HepG2 (cell line): ENCODE measurements around the gene CAPZB. TPM values are rescaled to one million over a fixed set of nuclear protein-coding genes. Genes with fewer than 3 reads are reported as not detected.

Experiments used
- AHR ChIP-seq: IDR thresholded peaks from 2 replicates; pipeline ENCODE4 v1.6.1; 2018; ENCODE audit warnings: missing genetic modification reagents, missing compliant biosample characterization
- MAFG ChIP-seq: sonication (generic); formaldehyde crosslinking; IDR thresholded peaks from 2 replicates; pipeline ENCODE4 v1.5.1; 2020; ENCODE audit warnings: mild to moderate bottlenecking, missing genetic modification reagents
- MED8 ChIP-seq: sonication (generic); formaldehyde crosslinking; IDR thresholded peaks from 2 replicates; pipeline ENCODE4 v1.8.1; 2023; ENCODE audit warnings: mild to moderate bottlenecking, missing genetic modification reagents; ENCODE audit not compliant: insufficient replicate concordance
- NCOA2 ChIP-seq: sonication (generic); formaldehyde crosslinking; IDR thresholded peaks from 2 replicates; pipeline ENCODE4 v1.8.0; 2022; ENCODE audit warnings: inconsistent platforms
- RBM22 ChIP-seq: fragments of 200-400 bp; formaldehyde crosslinking; optimal IDR thresholded peaks from 2 replicates; pipeline ENCODE3; 2017; ENCODE audit warnings: mild to moderate bottlenecking, low read length, moderate library complexity
- REPIN1 ChIP-seq: sonication (generic); formaldehyde crosslinking; IDR thresholded peaks from 2 replicates; pipeline ENCODE4 v1.8.0; 2022; ENCODE audit warnings: missing genetic modification reagents, low read depth, mild to moderate bottlenecking, borderline replicate concordance
- RXRB ChIP-seq: IDR thresholded peaks from 2 replicates; pipeline ENCODE4 v1.6.1; 2016; ENCODE audit warnings: borderline replicate concordance, missing genetic modification reagents, missing compliant biosample characterization
- SOX13 ChIP-seq, 3 experiments: fragments of 450-650 bp in 1 of 3; sonication (generic) in 1 of 3; formaldehyde crosslinking in 1 of 3; IDR thresholded peaks in 2 of 3; conservative IDR thresholded peaks in 1 of 3; 2 replicates each; pipeline versions ENCODE4 v1.5.0 to v1.6.1; 2016 to 2020; ENCODE audit warnings: antibody characterized with exemption in 1 of 3, mild to moderate bottlenecking in 1 of 3, missing compliant biosample characterization in 1 of 3, missing genetic modification reagents in 1 of 3, moderate library complexity in 1 of 3
- SRSF4 ChIP-seq: fragments of 200-400 bp; formaldehyde crosslinking; IDR thresholded peaks from one replicate; pipeline ENCODE4 v1.6.1; 2018; ENCODE audit warnings: mild to moderate bottlenecking, low read depth, low read length, moderate library complexity; ENCODE audit not compliant: poor library complexity, severe bottlenecking
- ZKSCAN5 ChIP-seq: sonication (generic); formaldehyde crosslinking; IDR thresholded peaks from 2 replicates; pipeline ENCODE4 v1.5.1; 2020; ENCODE audit warnings: mild to moderate bottlenecking, missing genetic modification reagents
- ZNF225 ChIP-seq: sonication (generic); formaldehyde crosslinking; IDR thresholded peaks from 2 replicates; pipeline ENCODE4 v1.4.0; 2020; ENCODE audit warnings: mild to moderate bottlenecking, missing genetic modification reagents
- ZNF441 ChIP-seq: sonication (generic); formaldehyde crosslinking; IDR thresholded peaks from 2 replicates; pipeline ENCODE4 v1.7.0; 2021; ENCODE audit warnings: missing genetic modification reagents, borderline replicate concordance
- ZNF451 ChIP-seq: sonication (generic); formaldehyde crosslinking; IDR thresholded peaks from 2 replicates; pipeline ENCODE4 v1.5.0; 2020; ENCODE audit warnings: mild to moderate bottlenecking, missing genetic modification reagents
- ZNF546 ChIP-seq: sonication (generic); formaldehyde crosslinking; conservative IDR thresholded peaks from 2 replicates; pipeline ENCODE4 v1.8.1; 2023; ENCODE audit warnings: mild to moderate bottlenecking, missing genetic modification reagents
- ZNF616 ChIP-seq: sonication (generic); formaldehyde crosslinking; IDR thresholded peaks from 2 replicates; pipeline ENCODE4 v1.5.0; 2020; ENCODE audit warnings: low read depth, mild to moderate bottlenecking, missing genetic modification reagents
- ZNF781 ChIP-seq: sonication (generic); formaldehyde crosslinking; IDR thresholded peaks from 2 replicates; pipeline ENCODE4 v1.5.1; 2020; ENCODE audit warnings: borderline replicate concordance, mild to moderate bottlenecking, missing genetic modification reagents; ENCODE audit errors: not compliant biosample characterization
- ZSCAN22 ChIP-seq: sonication (generic); formaldehyde crosslinking; IDR thresholded peaks from 2 replicates; pipeline ENCODE4 v1.4.0; 2020; ENCODE audit warnings: mild to moderate bottlenecking, missing genetic modification reagents
- polyA plus RNA-seq, 8 experiments: library from polyadenylated mRNA; depleted of rRNA in 3 of 8; stranded (reverse) in 7 of 8; unstranded in 1 of 8; fragments of >200 nt; fragmentation: Illumina TruSeq in 4 of 8; extraction: Trizol in 4 of 8; gene quantifications; 2 replicates each; pipeline versions ENCODE4 v1.2.1 to v1.2.3, GENCODE V29; 2011 to 2016; ENCODE audit warnings: low read depth in 4 of 8, missing spikeins in 1 of 8, mixed read lengths in 1 of 8; ENCODE audit not compliant: insufficient read depth in 1 of 8
- total RNA-seq, 5 experiments: library from RNA; depleted of rRNA; stranded (reverse); fragments of >200 nt; fragmentation: Illumina TruSeq; extraction: Trizol; gene quantifications; 2 replicates each; pipeline ENCODE4 v1.2.3, GENCODE V29; 2016; ENCODE audit warnings: low read depth in 1 of 5
- TF ChIP-seq, protein P1 (sequence below): sonication (generic); formaldehyde crosslinking; IDR thresholded peaks from 2 replicates; pipeline ENCODE4 v1.4.0; 2020; ENCODE audit warnings: mild to moderate bottlenecking, missing genetic modification reagents
- TF ChIP-seq, protein P2 (sequence below): sonication (generic); formaldehyde crosslinking; IDR thresholded peaks from 2 replicates; pipeline ENCODE4 v1.5.1; 2020; ENCODE audit warnings: mild to moderate bottlenecking, missing genetic modification reagents, borderline replicate concordance
- TF ChIP-seq, protein P3 (sequence below): sonication (generic); formaldehyde crosslinking; IDR thresholded peaks from 2 replicates; pipeline ENCODE4 v1.4.0; 2020; ENCODE audit warnings: missing genetic modification reagents
- TF ChIP-seq, protein P4 (sequence below): sonication (generic); formaldehyde crosslinking; IDR thresholded peaks from 2 replicates; pipeline ENCODE4 v1.8.1; 2023; ENCODE audit warnings: mild to moderate bottlenecking, moderate library complexity, missing genetic modification reagents
- TF ChIP-seq, protein P5 (sequence below): IDR thresholded peaks from 2 replicates; pipeline ENCODE4 v1.6.1; 2018; ENCODE audit warnings: missing genetic modification reagents

Gene CAPZB
- total and polyA plus RNA-seq, 2 of the 13 experiments (the other 11 are each of a cell fraction or from before 2014, with no cell fraction given) = 58.9 to 76.9 TPM

DNA sequence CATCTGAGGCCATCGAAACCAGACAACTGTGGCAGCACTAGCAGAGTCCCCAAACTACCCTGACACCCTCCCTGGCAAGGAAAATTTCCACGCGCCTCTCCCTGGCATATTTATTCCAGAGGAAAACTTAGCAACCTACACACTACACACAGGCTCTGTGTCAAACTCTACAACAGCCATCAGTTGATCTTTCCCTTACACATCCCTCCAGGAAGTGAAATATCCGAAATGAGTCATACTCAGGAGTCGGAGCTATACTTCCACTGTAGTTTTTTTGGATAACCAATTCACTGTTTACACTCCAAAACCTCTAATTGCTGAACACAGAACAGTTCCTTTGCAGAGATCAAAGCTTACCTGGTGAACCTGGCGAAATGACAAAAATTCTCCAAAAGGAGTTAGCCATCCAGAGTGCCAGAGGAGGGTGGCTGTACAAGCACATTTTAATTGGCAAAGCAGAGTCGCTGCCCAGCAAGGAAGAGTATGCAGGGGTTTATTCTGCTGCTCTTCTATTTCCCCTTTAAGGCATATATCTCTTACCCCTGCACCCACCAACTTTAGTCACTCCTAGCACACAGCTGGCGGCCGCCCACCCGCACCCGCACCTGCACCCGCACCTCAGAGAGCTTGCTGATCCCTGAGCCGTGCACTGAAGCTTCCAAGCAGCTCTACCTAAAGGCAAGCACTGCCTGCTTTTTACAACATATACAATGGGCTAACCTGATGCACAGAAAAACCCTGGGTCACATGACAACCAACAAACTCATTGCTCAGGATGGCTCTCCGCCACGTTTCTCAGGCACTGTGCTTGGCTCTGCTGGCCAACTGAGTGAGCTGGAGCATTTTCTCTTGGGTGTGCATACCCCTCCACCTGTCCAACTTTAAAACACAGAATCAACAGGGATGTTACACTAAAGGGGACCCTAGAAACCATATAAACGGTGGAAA is 54.9 kb downstream of the CAPZB start (continued):
- TF ChIP-seq SOX13 (IDR thresholded peaks at IDR 0.05) (no peak), SOX13 (CRISPR knock-in tag; conservative IDR thresholded peaks at IDR 0.05 in 1 of 2, IDR thresholded peaks at IDR 0.05 in 1 of 2) (peak in 1 of 2 experiments; percentile 59; a peak in 1 of 4 replicates), SRSF4 (no peak), REPIN1 (no peak), ZNF451 (no peak), ZNF441 (0 out of 2 replicates have a peak, but pooled peaks have one; percentile 25), ZSCAN22 (CRISPR knock-in tag) (no peak), ZNF781 (no peak), ZNF616 (CRISPR knock-in tag) (no peak), MED8 (CRISPR knock-in tag) (no peak), ZNF546 (CRISPR knock-in tag) (no peak), RBM22 (no peak), MAFG (CRISPR knock-in tag) (no peak), AHR (no peak), ZKSCAN5 (no peak), NCOA2 (CRISPR knock-in tag) (peak; percentile 79), RXRB (peak; percentile 54; the same call in 1 of the 2 replicates), ZNF225 (no peak)
- TF ChIP-seq, protein P1, sequence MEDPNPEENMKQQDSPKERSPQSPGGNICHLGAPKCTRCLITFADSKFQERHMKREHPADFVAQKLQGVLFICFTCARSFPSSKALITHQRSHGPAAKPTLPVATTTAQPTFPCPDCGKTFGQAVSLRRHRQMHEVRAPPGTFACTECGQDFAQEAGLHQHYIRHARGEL (CRISPR knock-in tag) = no peak
- TF ChIP-seq, protein P2, sequence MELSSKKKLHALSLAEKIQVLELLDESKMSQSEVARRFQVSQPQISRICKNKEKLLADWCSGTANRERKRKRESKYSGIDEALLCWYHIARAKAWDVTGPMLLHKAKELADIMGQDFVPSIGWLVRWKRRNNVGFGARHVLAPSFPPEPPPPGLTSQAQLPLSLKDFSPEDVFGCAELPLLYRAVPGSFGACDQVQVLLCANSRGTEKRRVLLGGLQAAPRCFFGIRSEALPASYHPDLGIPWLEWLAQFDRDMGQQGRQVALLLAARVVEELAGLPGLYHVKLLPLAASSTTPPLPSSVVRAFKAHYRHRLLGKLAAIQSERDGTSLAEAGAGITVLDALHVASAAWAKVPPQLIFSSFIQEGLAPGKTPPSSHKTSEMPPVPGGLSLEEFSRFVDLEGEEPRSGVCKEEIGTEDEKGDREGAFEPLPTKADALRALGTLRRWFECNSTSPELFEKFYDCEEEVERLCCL = no peak
- TF ChIP-seq, protein P3, sequence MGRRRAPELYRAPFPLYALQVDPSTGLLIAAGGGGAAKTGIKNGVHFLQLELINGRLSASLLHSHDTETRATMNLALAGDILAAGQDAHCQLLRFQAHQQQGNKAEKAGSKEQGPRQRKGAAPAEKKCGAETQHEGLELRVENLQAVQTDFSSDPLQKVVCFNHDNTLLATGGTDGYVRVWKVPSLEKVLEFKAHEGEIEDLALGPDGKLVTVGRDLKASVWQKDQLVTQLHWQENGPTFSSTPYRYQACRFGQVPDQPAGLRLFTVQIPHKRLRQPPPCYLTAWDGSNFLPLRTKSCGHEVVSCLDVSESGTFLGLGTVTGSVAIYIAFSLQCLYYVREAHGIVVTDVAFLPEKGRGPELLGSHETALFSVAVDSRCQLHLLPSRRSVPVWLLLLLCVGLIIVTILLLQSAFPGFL (CRISPR knock-in tag) = no peak
- TF ChIP-seq, protein P4, sequence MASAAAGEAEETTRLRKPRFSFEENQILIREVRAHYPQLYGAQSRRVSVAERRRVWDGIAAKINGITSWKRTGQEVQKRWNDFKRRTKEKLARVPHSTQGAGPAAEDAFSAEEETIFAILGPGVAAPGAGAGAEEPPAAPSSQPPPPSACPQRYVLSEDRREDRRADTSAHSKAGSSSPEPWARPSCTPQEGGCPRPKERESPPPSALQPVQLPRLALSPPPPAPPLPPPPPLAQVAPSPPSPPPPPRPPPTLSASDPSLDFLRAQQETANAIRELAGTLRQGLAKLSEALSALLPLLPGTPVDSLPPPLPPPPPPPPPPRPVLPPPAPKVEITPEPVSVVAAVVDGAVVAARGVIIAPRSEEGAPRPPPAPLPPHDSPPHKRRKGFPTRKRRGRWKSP (CRISPR knock-in tag) = no peak
- TF ChIP-seq, protein P5, sequence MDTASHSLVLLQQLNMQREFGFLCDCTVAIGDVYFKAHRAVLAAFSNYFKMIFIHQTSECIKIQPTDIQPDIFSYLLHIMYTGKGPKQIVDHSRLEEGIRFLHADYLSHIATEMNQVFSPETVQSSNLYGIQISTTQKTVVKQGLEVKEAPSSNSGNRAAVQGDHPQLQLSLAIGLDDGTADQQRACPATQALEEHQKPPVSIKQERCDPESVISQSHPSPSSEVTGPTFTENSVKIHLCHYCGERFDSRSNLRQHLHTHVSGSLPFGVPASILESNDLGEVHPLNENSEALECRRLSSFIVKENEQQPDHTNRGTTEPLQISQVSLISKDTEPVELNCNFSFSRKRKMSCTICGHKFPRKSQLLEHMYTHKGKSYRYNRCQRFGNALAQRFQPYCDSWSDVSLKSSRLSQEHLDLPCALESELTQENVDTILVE = no peak
